ENCODE data around the gene KLC4.
A peak's percentile ranks its signal among the peaks of the same experiment; 100 is the strongest.
"Not testable (repeated sequence)": the region's sequence is repeated elsewhere in the genome, so short reads cannot be mapped to it uniquely, and the experiment has no call there.

The KLC4 gene

GRCh38 chr6:43081922-43082321, 22.5 kb downstream of the KLC4 start:
- not testable (repeated sequence) for DNase-seq
- no CpG with 5 or more reads among the region's 9 CpGs for WGBS (ENCODE audit: extremely low coverage, insufficient coverage, low lambda C conversion rate)

GRCh38 chr6:43082806-43083655, 23.6 kb downstream of the KLC4 start:
- Histone ChIP-seq H3K4me1 (ENCODE audit: control insufficient read depth, low read depth, low read length) (peaks cover 8% of the 10 kb centered on the region), H3K79me1 (ENCODE audit: low read length) (peaks cover 24% of the 10 kb centered on the region), H3K9ac (ENCODE audit: low read length) (peak overlapping the region; percentile 8), H3K79me2 (ENCODE audit: control insufficient read depth, insufficient read depth, low read length) (peaks cover 87% of the 10 kb centered on the region), H4K8ac (ENCODE audit: low read depth, low read length) (no peak overlapping the region), H2BK5ac (ENCODE audit: low read length) (no peak overlapping the region), H2BK15ac (replicated peaks; ENCODE audit: low read depth) (no peak overlapping the region), H2AK5ac (ENCODE audit: low read length) (no peak overlapping the region), H3K27me3 (ENCODE audit: insufficient read depth, low read length, poor library complexity) (no peaks in the 10 kb centered on the region), H3K56ac (ENCODE audit: low read length) (no peak overlapping the region), H3K18ac (ENCODE audit: low read length) (no peak overlapping the region), H3K4ac (ENCODE audit: low read depth, low read length) (no peak overlapping the region), H3K36me3 (ENCODE audit: control insufficient read depth, insufficient read depth, low read length) (no peaks in the 10 kb centered on the region), H3K4me3 (ENCODE audit: low read length) (no peak overlapping the region), H3K27ac (ENCODE audit: low read depth, low read length) (no peak overlapping the region), H3K4me2 (ENCODE audit: low read length) (no peak overlapping the region), H4K5ac (ENCODE audit: low read length) (no peak overlapping the region), H3K23ac (ENCODE audit: low read length) (no peak overlapping the region), H2BK120ac (ENCODE audit: low read depth, low read length) (no peak overlapping the region)
- peak; percentile 53 for DNase-seq
- no CpG with 5 or more reads among the region's 13 CpGs for WGBS (ENCODE audit: extremely low coverage, insufficient coverage, low lambda C conversion rate)

More at GRCh38 chr6:43081922-43082321, 22.5 kb downstream of the KLC4 start:
- not testable (repeated sequence) for H2AK5ac ChIP-seq (ENCODE audit: low read length); H3K18ac ChIP-seq (ENCODE audit: low read length); H3K36me3 ChIP-seq (ENCODE audit: control insufficient read depth, insufficient read depth, low read length); H3K56ac ChIP-seq (ENCODE audit: low read length); H2BK15ac ChIP-seq (replicated peaks; ENCODE audit: low read depth); H3K23ac ChIP-seq (ENCODE audit: low read length); H3K4ac ChIP-seq (ENCODE audit: low read depth, low read length); H3K27me3 ChIP-seq (ENCODE audit: insufficient read depth, low read length, poor library complexity); H2BK5ac ChIP-seq (ENCODE audit: low read length); H3K27ac ChIP-seq (ENCODE audit: low read depth, low read length); H4K8ac ChIP-seq (ENCODE audit: low read depth, low read length); H3K9ac ChIP-seq (ENCODE audit: low read length); H3K4me3 ChIP-seq (ENCODE audit: low read length); H2BK120ac ChIP-seq (ENCODE audit: low read depth, low read length); H4K5ac ChIP-seq (ENCODE audit: low read length); H3K4me2 ChIP-seq (ENCODE audit: low read length)
- Histone ChIP-seq H3K79me1 (ENCODE audit: low read length) (peaks cover 24% of the 10 kb centered on the region), H3K4me1 (ENCODE audit: control insufficient read depth, low read depth, low read length) (peaks cover 14% of the 10 kb centered on the region), H3K79me2 (ENCODE audit: control insufficient read depth, insufficient read depth, low read length) (peaks cover 87% of the 10 kb centered on the region)

GRCh38 chr6:43086022-43086658, 26.7 kb downstream of the KLC4 start:
- H3K18ac ChIP-seq (ENCODE audit: low read length): no peak overlapping the region
- H3K4me3 ChIP-seq (ENCODE audit: low read length): no peak overlapping the region
- no peak overlapping the region for H2BK15ac ChIP-seq (replicated peaks; ENCODE audit: low read depth)
- no peak for DNase-seq
- H4K5ac ChIP-seq (ENCODE audit: low read length): no peak overlapping the region
- no peak overlapping the region for H3K4ac ChIP-seq (ENCODE audit: low read depth, low read length)
- no peak overlapping the region for H3K4me2 ChIP-seq (ENCODE audit: low read length)
- peaks cover 12% of the 10 kb centered on the region for H3K4me1 ChIP-seq (ENCODE audit: control insufficient read depth, low read depth, low read length)
- H3K79me1 ChIP-seq (ENCODE audit: low read length): peaks cover 21% of the 10 kb centered on the region
- H3K79me2 ChIP-seq (ENCODE audit: control insufficient read depth, insufficient read depth, low read length): peaks cover 81% of the 10 kb centered on the region
- no peaks in the 10 kb centered on the region for H3K36me3 ChIP-seq (ENCODE audit: control insufficient read depth, insufficient read depth, low read length)
- no peak overlapping the region for H3K56ac ChIP-seq (ENCODE audit: low read length)
- no peak overlapping the region for H2BK5ac ChIP-seq (ENCODE audit: low read length)
- H3K27me3 ChIP-seq (ENCODE audit: insufficient read depth, low read length, poor library complexity): no peaks in the 10 kb centered on the region
- no peak overlapping the region for H3K9ac ChIP-seq (ENCODE audit: low read length)
- H3K23ac ChIP-seq (ENCODE audit: low read length): no peak overlapping the region
- no peak overlapping the region for H2AK5ac ChIP-seq (ENCODE audit: low read length)
- no CpG with 5 or more reads among the region's 8 CpGs for WGBS (ENCODE audit: extremely low coverage, insufficient coverage, low lambda C conversion rate)
- no peak overlapping the region for H4K8ac ChIP-seq (ENCODE audit: low read depth, low read length)
- no peak overlapping the region for H3K27ac ChIP-seq (ENCODE audit: low read depth, low read length)
- H2BK120ac ChIP-seq (ENCODE audit: low read depth, low read length): no peak overlapping the region

GRCh38 chr6:43088654-43089056, 29.2 kb downstream of the KLC4 start:
- Histone ChIP-seq H2BK120ac (ENCODE audit: low read depth, low read length) (no peak overlapping the region), H2BK15ac (replicated peaks; ENCODE audit: low read depth) (no peak overlapping the region), H3K4ac (ENCODE audit: low read depth, low read length) (no peak overlapping the region), H2BK5ac (ENCODE audit: low read length) (no peak overlapping the region), H3K4me2 (ENCODE audit: low read length) (no peak overlapping the region), H4K8ac (ENCODE audit: low read depth, low read length) (no peak overlapping the region), H3K4me1 (ENCODE audit: control insufficient read depth, low read depth, low read length) (peaks cover 18% of the 10 kb centered on the region), H3K56ac (ENCODE audit: low read length) (no peak overlapping the region), H3K27ac (ENCODE audit: low read depth, low read length) (peak overlapping the region; percentile 26), H3K9ac (ENCODE audit: low read length) (no peak overlapping the region), H3K27me3 (ENCODE audit: insufficient read depth, low read length, poor library complexity) (no peaks in the 10 kb centered on the region), H3K79me2 (ENCODE audit: control insufficient read depth, insufficient read depth, low read length) (peaks cover 79% of the 10 kb centered on the region), H3K79me1 (ENCODE audit: low read length) (peaks cover 16% of the 10 kb centered on the region), H3K4me3 (ENCODE audit: low read length) (no peak overlapping the region), H3K18ac (ENCODE audit: low read length) (no peak overlapping the region), H4K5ac (ENCODE audit: low read length) (no peak overlapping the region), H2AK5ac (ENCODE audit: low read length) (no peak overlapping the region), H3K23ac (ENCODE audit: low read length) (no peak overlapping the region), H3K36me3 (ENCODE audit: control insufficient read depth, insufficient read depth, low read length) (no peaks in the 10 kb centered on the region)
- DNase-seq: peak; percentile 80
- WGBS (ENCODE audit: extremely low coverage, insufficient coverage, low lambda C conversion rate): no CpG with 5 or more reads among the region's 4 CpGs

GRCh38 chr6:43089467-43089866, 30.0 kb downstream of the KLC4 start:
- Histone ChIP-seq H3K9ac (ENCODE audit: low read length) (no peak overlapping the region), H3K4me3 (ENCODE audit: low read length) (no peak overlapping the region), H3K18ac (ENCODE audit: low read length) (peak overlapping the region; percentile 15), H3K79me2 (ENCODE audit: control insufficient read depth, insufficient read depth, low read length) (peaks cover 78% of the 10 kb centered on the region), H3K4me1 (ENCODE audit: control insufficient read depth, low read depth, low read length) (peaks cover 20% of the 10 kb centered on the region), H3K79me1 (ENCODE audit: low read length) (peaks cover 16% of the 10 kb centered on the region), H4K8ac (ENCODE audit: low read depth, low read length) (no peak overlapping the region), H2BK5ac (ENCODE audit: low read length) (no peak overlapping the region), H3K27ac (ENCODE audit: low read depth, low read length) (peak overlapping the region; percentile 89), H3K4ac (ENCODE audit: low read depth, low read length) (no peak overlapping the region), H4K5ac (ENCODE audit: low read length) (no peak overlapping the region), H3K56ac (ENCODE audit: low read length) (peak overlapping the region; percentile 27), H3K27me3 (ENCODE audit: insufficient read depth, low read length, poor library complexity) (no peaks in the 10 kb centered on the region), H2BK15ac (replicated peaks; ENCODE audit: low read depth) (no peak overlapping the region), H3K23ac (ENCODE audit: low read length) (no peak overlapping the region), H3K36me3 (ENCODE audit: control insufficient read depth, insufficient read depth, low read length) (no peaks in the 10 kb centered on the region), H2BK120ac (ENCODE audit: low read depth, low read length) (no peak overlapping the region), H2AK5ac (ENCODE audit: low read length) (no peak overlapping the region), H3K4me2 (ENCODE audit: low read length) (no peak overlapping the region)
- no CpG with 5 or more reads among the region's 4 CpGs for WGBS (ENCODE audit: extremely low coverage, insufficient coverage, low lambda C conversion rate)
- DNase-seq: peak; percentile 76
